ENCODE results near the gene UBA1. TPM values are rescaled to one million over a fixed set of nuclear protein-coding genes. Genes with fewer than 3 reads are reported as not detected.

UBA1 gene
- total RNA-seq, 1 donor from 2014 or later: 235 TPM

DNA sequence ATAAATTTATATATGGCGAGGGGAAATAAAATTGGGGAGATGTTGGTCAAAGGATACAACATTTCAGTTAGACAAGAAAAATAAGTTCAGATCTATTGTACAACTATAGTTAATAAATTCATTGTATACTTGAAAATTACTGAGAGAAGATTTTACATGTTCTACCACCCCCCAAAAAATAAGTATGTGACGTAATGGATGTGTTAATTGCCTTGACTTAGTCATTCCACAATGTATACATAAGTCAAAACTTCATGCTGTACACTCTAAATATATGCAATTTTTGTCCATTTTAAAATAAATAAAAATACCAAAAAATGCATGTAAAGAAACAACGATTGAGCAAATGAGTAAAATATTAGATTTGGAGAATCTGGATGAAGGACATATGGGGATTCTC is 41.0 kb downstream of the UBA1 start:
- ATAC-seq (ENCODE audit: low read depth) (no peak), DNase-seq (no peak)
- ChIA-PET POLR2A (interaction anchor here (0.8 kb wide), 1 partner anchor 17 kb away, joined by 4 read pairs; no protein-coding TSS in a partner anchor), CTCF (no interaction called here)
- no peaks in the 10 kb centered on the region for H3K9me3 Mint-ChIP-seq
- H3K27me3 Mint-ChIP-seq: no peaks in the 10 kb centered on the region
- TF ChIP-seq, protein P1, sequence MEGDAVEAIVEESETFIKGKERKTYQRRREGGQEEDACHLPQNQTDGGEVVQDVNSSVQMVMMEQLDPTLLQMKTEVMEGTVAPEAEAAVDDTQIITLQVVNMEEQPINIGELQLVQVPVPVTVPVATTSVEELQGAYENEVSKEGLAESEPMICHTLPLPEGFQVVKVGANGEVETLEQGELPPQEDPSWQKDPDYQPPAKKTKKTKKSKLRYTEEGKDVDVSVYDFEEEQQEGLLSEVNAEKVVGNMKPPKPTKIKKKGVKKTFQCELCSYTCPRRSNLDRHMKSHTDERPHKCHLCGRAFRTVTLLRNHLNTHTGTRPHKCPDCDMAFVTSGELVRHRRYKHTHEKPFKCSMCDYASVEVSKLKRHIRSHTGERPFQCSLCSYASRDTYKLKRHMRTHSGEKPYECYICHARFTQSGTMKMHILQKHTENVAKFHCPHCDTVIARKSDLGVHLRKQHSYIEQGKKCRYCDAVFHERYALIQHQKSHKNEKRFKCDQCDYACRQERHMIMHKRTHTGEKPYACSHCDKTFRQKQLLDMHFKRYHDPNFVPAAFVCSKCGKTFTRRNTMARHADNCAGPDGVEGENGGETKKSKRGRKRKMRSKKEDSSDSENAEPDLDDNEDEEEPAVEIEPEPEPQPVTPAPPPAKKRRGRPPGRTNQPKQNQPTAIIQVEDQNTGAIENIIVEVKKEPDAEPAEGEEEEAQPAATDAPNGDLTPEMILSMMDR (IDR thresholded peaks at IDR 0.05): no peak
- H3K4me3 Mint-ChIP-seq: peak overlapping the region; percentile 50
- H3K4me1 Mint-ChIP-seq: peaks cover 15% of the 10 kb centered on the region
- intact Hi-C loops (cut with micrococcal nuclease): loop anchor here (5.0 kb wide), 1 partner anchor 418 kb away; the partner anchor contains the start of gene ELK1
- H3K36me3 Mint-ChIP-seq (ENCODE audit: low read depth): peaks cover 15% of the 10 kb centered on the region
- peak overlapping the region; percentile 79 for H3K27ac Mint-ChIP-seq

DNA sequence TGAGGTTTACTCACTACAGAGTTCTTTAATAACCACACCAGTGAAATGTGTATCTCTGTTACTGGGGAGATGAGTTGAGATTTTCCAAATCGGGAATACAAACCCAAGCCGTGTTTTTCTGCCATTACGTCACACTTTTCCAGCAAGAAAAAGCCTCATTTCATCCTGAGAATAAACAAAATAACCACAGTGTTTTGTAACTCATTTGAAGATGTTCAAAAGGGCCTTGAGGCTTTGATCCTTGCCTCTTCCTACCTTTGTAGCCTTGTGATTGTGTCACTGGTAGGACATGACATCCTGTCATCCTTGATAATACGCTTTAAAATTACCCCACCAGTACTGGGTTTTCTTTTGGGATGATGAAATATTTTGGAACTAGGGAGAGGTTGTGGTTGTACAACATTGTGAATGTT is 42.1 kb downstream of the UBA1 start:
- TF ChIP-seq, protein P1 (IDR thresholded peaks at IDR 0.05): no peak
- intact Hi-C loops (cut with micrococcal nuclease): no loop called here
- CTCF ChIA-PET: no interaction called here
- POLR2A ChIA-PET: interaction anchor here (0.8 kb wide), 1 partner anchor 18 kb away, joined by 4 read pairs; no protein-coding TSS in a partner anchor
- Mint-ChIP-seq H3K27ac (peak overlapping the region; percentile 9), H3K4me1 (peaks cover 15% of the 10 kb centered on the region), H3K9me3 (no peaks in the 10 kb centered on the region), H3K36me3 (ENCODE audit: low read depth) (peaks cover 21% of the 10 kb centered on the region), H3K27me3 (no peaks in the 10 kb centered on the region), H3K4me3 (no peak overlapping the region)
- no peak for DNase-seq
- ATAC-seq (ENCODE audit: low read depth): no peak

DNA sequence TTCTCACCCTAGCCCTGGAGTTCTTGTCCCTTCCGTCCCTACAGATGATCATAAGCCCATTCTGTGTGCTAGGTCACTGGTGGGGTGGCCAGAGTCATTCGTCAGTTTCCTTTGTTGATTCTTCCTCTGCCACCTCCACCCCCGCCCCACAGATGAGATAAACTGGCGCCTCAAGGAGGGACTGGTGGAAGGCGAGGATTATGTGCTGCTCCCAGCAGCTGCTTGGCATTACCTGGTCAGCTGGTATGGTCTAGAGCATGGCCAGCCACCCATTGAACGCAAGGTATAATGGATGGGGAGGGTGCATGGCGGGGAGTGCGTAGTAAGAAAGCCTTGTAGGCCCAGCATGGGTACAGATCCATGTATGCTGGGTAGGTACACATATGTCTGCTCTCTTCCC is 45.6 kb downstream of the UBA1 start:
- DNase-seq (no peak), ATAC-seq (ENCODE audit: low read depth) (no peak)
- TF ChIP-seq, protein P1 (IDR thresholded peaks at IDR 0.05): no peak
- Mint-ChIP-seq H3K36me3 (ENCODE audit: low read depth) (peaks cover 43% of the 10 kb centered on the region), H3K27ac (no peak overlapping the region), H3K4me3 (no peak overlapping the region), H3K27me3 (no peaks in the 10 kb centered on the region), H3K9me3 (no peaks in the 10 kb centered on the region), H3K4me1 (peaks cover 15% of the 10 kb centered on the region)
- intact Hi-C loops (cut with micrococcal nuclease): no loop called here
- ChIA-PET POLR2A (interaction anchor here (0.6 kb wide), 1 partner anchor 145 kb away, joined by 7 read pairs; no protein-coding TSS in a partner anchor), CTCF (no interaction called here)

DNA sequence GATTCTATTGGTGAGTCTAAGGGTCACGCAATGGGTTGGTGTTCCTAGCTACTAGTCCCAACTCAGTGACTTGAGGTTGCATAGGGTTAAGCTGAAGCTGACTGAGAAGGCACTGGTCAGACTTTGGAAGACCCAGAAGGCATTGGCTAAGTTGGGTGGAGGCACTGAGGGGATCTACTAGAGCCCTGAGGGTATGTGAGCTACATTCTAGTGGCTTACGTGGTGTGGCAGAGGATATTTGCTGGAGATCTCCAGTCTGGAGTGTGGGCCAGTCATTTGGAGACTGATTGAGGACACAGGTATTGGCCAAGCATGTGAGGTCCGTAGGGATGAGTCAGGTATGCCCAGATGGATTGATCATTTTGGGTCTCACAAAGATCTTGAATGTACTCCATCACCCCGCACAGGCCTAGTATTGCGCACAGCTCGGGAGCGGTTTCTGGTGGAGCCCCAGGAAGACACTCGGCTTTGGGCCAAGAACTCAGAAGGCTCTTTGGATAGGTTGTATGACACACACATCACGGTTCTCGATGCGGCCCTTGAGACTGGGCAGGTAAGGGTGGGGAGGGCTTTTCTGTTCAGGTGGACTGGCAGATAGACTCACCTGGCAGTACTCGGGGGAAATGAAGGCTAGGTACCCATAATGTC is 46.4 kb downstream of the UBA1 start:
- CTCF ChIA-PET: no interaction called here
- no peak for ATAC-seq (ENCODE audit: low read depth)
- peaks cover 11% of the 10 kb centered on the region for H3K4me1 Mint-ChIP-seq
- no peak overlapping the region for H3K4me3 Mint-ChIP-seq
- no peak overlapping the region for H3K27ac Mint-ChIP-seq
- TF ChIP-seq, protein P1 (IDR thresholded peaks at IDR 0.05): no peak
- H3K9me3 Mint-ChIP-seq: no peaks in the 10 kb centered on the region
- H3K27me3 Mint-ChIP-seq: no peaks in the 10 kb centered on the region
- DNase-seq: no peak
- POLR2A ChIA-PET: interaction anchor here (0.6 kb wide), 1 partner anchor 144 kb away, joined by 7 read pairs; no protein-coding TSS in a partner anchor
- H3K36me3 Mint-ChIP-seq (ENCODE audit: low read depth): peaks cover 49% of the 10 kb centered on the region
- intact Hi-C loops (cut with micrococcal nuclease): no loop called here

DNA sequence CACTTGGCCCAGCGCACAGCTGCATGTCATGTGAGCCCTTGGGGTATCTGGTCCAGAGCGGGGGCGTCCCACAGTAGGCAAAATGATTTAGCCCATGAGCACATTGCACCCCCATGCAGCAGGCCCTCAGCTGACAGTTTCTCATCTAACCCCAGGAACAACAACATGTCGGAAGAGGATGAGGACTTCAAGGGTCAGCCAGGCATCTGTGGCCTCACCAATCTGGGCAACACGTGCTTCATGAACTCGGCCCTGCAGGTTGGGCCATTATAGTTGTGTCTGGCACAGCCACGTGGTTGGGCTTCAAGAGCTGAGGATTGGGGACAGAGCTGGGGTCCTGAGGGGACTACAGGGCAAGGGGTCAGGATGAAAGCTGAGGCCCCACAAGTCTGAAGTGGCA is 47.0 kb downstream of the UBA1 start:
- ChIA-PET POLR2A (no interaction called here), CTCF (no interaction called here)
- peaks cover 5% of the 10 kb centered on the region for H3K4me1 Mint-ChIP-seq
- no peak overlapping the region for H3K27ac Mint-ChIP-seq
- intact Hi-C loops (cut with micrococcal nuclease): no loop called here
- DNase-seq (no peak), ATAC-seq (ENCODE audit: low read depth) (no peak)
- no peak overlapping the region for H3K4me3 Mint-ChIP-seq
- H3K36me3 Mint-ChIP-seq (ENCODE audit: low read depth): peaks cover 51% of the 10 kb centered on the region
- TF ChIP-seq, protein P1 (IDR thresholded peaks at IDR 0.05): no peak
- no peaks in the 10 kb centered on the region for H3K27me3 Mint-ChIP-seq
- no peaks in the 10 kb centered on the region for H3K9me3 Mint-ChIP-seq

Measured in activated B cell treated with CpG ODN at 0.5 μM for 24 hours (primary cell).